GM19023 (cell line): ENCODE results near the gene APOC1.

Experiments used
- ATAC-seq: cut with Tn5 transposase; IDR thresholded peaks from one replicate; pipeline ENCODE4 v1.9.1; 2021; ENCODE audit warnings: mild to moderate bottlenecking, moderate library complexity; ENCODE audit not compliant: unreplicated experiment

The APOC1 gene

DNA sequence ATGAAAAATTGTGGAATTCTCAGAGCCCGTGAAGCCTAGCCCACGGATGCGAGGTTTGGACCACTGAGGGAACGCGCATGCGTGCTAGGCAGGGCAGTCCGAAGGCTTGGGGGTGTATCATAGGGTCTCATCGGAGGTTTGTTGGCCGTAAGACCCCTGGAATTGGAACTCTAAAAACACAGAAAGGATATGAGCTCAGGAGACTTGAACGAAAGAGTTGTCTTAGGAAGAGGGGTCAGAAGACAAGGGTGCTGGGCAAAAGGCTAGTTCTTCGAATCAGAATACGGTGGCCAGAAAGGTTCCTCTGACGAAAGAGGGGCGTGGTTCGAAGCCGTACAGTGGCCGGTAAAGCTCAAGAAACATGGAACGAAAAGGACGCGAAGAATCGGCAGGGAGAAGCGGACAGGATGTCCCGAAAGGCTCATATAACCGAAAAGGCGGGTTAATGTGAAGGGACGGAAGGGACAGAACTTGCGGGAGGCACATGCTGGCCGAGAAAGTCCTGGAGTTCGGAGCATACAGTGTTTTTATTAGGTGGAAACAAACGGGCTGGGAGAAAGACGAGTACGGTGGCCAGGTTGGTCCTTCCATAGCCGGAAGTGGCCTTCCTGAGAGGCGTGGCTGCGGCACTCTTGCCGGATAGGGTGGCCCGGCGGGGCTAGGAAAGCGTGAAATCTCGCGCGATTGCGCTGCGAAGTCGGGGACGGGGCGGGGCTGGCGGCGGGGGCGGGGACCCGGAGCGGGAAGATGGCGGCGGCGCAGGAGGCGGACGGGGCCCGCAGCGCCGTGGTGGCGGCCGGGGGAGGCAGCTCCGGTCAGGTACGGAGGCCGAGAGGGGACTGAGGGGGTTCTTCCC lies 40.5 kb downstream of the APOC1 start, which contains the start of gene CLPTM1:
CLPTM1 (plus strand) TSS at position 732 of the 856 bp plus-strand sequence; CDS start at position 748, 16 bp downstream.
- ATAC-seq = peak; percentile 82

DNA sequence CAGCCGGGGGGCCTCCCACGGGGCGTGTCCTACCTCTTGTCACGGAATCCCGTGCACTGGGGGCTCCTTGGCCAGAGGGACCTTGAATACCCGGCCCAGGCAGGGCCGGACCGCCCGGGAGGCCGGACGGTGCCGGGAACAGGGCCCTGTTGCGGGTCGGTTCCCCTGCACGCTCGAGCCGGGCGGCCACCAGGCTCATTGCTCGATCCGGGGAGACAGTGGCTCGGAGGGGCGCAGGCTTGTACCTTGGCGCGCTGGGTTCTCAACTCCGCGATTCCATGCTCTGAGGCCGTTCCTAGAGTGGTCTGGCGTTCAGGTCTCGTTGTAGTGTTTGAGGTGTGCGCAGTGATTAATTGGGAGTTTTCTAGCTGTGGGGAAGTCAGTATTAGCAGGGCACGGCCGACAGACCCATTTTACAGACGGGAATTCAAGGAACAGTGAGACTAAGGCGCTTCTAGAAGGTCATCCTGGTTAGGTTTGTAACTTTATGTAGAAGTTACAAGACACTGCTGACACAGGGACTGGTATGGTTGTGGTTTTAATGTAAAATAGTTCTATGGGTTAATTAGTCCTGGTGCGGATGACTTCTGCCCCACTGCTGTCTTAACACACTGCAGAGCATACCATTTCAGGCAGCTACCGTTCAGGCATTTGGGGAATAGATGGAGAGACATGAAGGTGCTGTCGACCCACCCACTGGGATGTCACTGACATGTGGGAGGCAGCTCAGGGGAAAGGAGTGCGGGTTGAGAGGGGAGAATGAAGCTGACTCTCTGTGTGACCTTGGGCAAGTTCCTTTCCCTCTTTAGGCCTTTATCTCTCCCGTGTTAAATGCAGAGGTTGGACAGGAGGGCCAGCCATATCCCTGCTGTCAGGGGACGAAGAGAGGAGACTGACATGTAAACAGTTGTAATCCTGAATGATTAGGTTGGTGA lies 41.4 kb downstream of the APOC1 start:
- ATAC-seq = peak; percentile 16

DNA sequence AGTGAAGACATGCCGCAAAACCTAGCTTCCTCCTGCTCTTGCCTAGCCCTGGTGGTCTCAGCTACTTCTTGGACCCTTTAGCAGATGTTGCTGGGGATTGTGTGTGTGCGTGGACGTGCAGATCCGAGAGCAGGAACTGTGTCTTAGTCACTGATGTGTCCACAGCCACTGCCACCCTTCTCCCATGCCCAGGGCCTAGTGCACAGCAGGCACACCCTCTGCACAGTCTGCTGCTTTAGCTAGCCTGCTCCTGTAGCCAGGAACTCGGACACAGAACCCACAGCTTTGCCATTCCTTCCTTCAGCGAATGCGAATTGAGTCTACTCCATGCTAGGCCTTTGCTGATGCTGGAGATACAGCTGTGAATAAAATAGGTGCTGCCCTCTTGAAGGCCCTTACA lies 43.1 kb downstream of the APOC1 start:
- ATAC-seq = no peak

DNA sequence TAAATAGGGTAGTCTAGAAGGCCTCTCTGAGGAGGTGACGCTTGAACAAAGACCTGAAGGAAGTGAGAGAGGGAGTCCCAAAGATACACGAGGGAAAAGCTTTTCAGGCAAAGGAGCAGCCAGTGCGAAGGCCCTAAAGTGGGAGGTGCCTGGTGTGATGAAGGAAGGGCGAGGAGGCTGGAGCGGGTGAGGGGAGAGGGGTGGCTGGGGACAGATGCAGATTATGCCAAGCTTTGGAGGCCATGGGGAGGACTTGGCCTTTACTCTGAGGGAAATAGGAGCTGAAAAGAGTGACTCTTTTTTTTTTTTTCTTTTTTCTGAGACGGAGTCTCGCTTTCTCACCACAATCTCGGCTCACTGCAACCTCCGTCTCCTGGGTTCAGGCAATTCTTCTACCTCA lies 43.7 kb downstream of the APOC1 start:
- ATAC-seq = no peak

DNA sequence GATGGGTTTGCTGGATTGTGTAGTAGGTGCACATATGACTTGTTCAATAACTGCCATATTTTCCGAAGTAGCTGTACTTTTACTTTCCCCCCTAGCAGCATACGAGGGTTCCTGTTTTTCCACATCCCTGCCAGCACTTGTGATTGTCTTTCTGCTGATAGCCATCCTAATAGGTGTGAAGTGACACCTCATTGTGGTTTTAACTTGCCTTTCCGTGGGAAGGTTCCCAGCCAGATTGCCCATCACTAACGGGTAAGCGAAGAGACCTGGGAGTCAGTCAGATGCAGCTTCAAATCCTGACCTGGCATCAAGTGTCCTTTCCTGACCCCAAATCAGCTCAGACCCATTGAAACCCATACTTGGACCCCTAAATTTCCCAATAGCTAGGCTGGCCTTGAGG lies 45.3 kb downstream of the APOC1 start:
- ATAC-seq = no peak

DNA sequence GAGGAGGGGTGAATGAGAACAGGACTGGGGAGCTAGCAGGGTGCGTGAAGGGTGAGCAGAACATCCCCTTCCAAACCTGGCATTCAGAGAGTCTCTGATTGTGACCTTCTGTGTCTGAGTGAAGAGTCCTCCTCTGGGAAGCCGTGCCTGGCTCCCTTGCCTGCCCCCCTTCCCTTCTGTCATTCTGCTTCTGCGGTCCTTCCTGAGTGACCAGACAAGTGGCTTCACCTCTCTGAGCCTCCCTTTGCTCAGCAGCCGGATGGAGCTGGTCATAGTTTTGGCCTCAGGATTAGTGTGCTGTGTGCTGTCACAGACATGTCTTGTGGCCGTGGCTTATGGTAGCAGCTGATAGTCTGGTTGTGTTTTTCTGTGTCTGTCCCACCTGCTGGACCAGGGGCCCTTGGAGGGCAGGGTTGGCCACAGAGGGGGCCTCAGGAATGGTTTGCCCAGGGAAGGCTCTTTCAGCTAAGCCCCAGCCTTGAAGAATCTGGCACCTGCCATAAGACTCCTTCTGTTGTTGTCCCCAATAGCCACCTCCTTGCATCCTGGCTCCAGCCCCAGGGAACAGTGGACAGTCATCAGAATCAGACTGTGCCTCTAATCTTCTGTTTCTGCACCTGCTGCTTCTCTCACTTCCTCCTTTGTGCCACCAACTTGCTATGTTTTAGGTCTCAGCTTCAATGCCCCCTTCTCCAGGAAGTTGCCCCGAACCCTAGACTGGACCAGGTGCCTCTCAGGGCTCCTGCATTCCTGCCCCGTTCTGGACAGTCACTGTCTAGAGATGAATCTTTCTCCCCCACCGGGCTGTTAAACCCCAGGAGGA lies 46.7 kb downstream of the APOC1 start:
- ATAC-seq = no peak

DNA sequence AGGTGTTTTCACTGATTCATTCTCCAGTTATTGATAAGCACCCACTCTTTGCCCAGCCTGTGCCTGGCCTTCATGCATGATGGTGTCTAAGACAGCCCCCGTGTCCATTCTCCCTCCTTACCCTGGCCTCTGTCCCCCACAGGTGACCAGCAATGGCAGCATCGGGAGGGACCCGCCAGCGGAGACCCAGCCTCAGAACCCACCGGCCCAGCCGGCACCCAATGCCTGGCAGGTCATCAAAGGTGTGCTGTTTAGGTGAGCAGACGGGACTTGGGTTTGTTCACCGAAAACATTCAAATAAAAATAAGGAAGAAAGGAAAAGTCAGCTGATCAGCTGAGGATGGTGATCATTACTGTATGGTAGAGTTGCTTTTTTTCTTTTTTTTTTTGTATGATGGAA lies 47.4 kb downstream of the APOC1 start:
- ATAC-seq = no peak

DNA sequence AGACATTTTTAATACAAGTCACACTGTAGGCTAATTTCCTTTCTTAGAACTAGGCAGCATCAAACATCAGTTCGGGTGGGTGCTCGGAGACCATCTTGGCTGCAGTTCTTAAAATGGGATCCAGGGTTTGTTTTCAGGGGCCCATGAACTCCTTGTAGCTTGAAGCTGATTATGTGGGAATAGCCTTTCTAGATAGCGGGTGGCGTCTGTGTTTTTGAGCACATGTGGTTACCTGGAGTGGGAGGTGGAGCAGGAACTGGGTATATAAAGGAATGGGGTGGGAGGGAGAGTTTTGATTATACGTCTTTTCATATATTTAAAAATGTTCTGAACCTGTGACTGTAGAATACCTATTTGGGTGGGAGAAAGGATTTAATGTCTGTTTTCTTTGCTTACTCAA lies 53.7 kb downstream of the APOC1 start:
- no peak for ATAC-seq

DNA sequence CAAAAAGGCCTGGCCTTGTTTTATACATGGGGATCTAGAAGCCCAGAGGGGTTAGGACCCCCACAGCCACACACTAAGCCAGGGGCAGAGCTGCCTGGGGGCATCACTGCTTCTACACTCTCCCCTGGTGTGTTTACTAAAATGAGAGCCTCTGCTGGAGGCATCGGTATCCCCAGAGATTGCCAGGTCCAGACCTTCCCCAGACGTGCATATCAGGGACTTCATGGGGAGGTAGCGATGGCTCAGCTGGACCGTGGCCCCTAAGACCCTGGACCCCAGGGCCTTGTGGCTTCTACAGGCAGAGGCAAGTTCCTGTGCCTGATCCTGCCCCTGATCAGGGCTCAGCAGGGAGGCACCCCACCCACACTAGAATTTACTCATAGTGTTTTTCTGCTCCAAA lies 54.3 kb downstream of the APOC1 start:
- no peak for ATAC-seq
